Measurements from ENCODE around the gene UBE2Q2.

Gene UBE2Q2

DNA sequence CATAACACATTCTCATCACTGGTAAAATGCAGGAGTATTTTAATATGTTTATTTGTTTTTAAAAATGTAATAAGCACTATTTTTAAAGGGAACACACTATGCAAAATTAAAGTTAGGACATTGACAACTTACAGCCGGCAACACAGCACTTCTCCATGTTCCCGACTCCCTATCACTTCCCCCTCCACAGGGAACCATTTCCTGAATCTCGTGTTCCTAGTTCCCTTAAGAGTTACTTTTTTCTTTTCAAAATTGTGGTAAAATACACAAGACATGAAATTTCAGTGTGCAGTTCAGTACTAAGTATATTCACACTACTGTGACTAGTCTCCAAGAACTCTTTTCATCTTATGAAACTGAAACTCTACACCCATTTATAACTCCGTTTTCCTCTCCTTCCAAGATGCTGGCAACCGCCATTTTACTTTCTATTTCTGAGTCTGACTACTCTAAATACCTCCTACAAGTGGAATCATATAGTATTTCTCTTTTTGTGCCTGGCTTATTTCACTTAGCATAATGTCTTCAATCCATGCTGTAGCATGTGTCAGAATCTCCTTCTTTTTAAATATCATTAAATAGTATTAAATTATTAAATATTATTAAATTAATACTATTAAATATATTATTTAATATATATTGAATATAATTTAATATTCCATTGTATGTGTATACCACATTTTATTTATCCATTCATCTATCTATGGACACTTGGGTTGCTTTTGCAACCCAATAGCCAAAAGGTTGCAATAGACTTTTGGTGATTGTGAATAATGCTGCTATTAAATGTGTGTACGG lies 25.9 kb upstream of the UBE2Q2 start:
- H3K4me1 Mint-ChIP-seq, result no peaks in the 10 kb centered on the region
- no peaks in the 10 kb centered on the region for H3K36me3 Mint-ChIP-seq
- H3K4me3 Mint-ChIP-seq, result no peak overlapping the region
- H3K27me3 Mint-ChIP-seq, result no peaks in the 10 kb centered on the region
- no peaks in the 10 kb centered on the region for H3K9me3 Mint-ChIP-seq
- ATAC-seq, result no peak
- no peak overlapping the region for H3K27ac Mint-ChIP-seq

DNA sequence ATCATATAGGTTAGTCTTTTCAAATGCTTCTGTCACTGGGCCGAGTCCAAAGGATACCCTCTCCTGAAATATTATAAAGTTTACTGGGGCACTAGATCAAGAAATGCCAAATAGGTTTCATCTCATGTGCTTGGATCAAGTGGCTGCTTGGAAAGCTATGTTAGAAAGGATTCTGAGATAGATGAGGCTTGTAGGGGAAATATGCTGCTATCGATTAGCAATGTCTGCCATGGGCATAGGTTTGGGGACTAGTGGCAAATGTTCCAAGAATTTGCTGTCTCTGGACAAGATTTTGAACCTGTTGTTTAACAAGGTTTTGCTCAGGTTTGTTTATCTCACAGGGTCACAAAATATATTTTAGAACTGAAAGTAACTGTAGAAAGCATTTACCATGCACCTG lies 23.0 kb upstream of the UBE2Q2 start:
- Mint-ChIP-seq H3K27me3 (no peaks in the 10 kb centered on the region), H3K9me3 (no peaks in the 10 kb centered on the region), H3K27ac (no peak overlapping the region), H3K36me3 (no peaks in the 10 kb centered on the region), H3K4me3 (no peak overlapping the region), H3K4me1 (no peaks in the 10 kb centered on the region)
- ATAC-seq, result no peak

- no peak overlapping the region for H3K4me3 Mint-ChIP-seq
- H3K27me3 Mint-ChIP-seq, result peaks cover 6% of the 10 kb centered on the region
- no peaks in the 10 kb centered on the region for H3K9me3 Mint-ChIP-seq
- no peaks in the 10 kb centered on the region for H3K36me3 Mint-ChIP-seq
- H3K4me1 Mint-ChIP-seq, result no peaks in the 10 kb centered on the region
- ATAC-seq, result no peak
- H3K27ac Mint-ChIP-seq, result no peak overlapping the region
Measured at GRCh38 chr15:75821786-75822345, 21.4 kb upstream of the UBE2Q2 start.

DNA sequence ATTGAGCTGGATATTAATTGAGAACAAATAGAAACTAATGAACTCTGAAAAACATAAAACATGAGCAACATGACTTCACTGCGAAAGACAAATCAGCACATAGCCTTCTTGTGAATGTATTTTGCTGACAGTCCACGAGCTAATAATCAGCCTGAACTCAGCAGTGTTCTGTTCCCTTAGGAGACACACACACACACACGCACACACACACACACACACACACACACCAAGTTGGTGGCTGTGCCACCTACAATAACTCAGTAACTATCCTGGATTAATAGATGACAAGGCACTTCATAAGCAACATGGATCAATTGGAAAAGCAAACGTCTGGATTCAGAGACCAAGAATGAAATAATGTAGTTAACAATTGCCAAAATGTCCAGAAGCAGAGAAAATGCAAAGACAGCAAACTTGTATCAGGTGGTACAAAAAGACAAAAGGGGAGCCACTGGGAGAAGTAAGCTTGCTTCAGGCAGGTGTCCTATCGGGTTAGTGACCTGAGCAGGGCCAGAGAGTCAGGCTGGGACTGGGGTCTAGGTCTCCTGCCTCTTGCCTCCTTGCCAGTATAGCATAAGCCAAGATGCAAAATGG lies 20.5 kb upstream of the UBE2Q2 start:
- peaks cover 8% of the 10 kb centered on the region for H3K27me3 Mint-ChIP-seq
- no peaks in the 10 kb centered on the region for H3K4me1 Mint-ChIP-seq
- H3K9me3 Mint-ChIP-seq, result no peaks in the 10 kb centered on the region
- H3K36me3 Mint-ChIP-seq, result no peaks in the 10 kb centered on the region
- no peak overlapping the region for H3K27ac Mint-ChIP-seq
- no peak for ATAC-seq
- H3K4me3 Mint-ChIP-seq, result no peak overlapping the region

- H3K27me3 Mint-ChIP-seq, result peaks cover 8% of the 10 kb centered on the region
- no peaks in the 10 kb centered on the region for H3K4me1 Mint-ChIP-seq
- ATAC-seq, result no peak
- H3K9me3 Mint-ChIP-seq, result no peaks in the 10 kb centered on the region
- H3K27ac Mint-ChIP-seq, result no peak overlapping the region
- H3K36me3 Mint-ChIP-seq, result no peaks in the 10 kb centered on the region
- no peak overlapping the region for H3K4me3 Mint-ChIP-seq
Measured at GRCh38 chr15:75823860-75824613, 19.2 kb upstream of the UBE2Q2 start.

- Mint-ChIP-seq H3K9me3 (no peaks in the 10 kb centered on the region), H3K4me3 (no peak overlapping the region), H3K4me1 (no peaks in the 10 kb centered on the region), H3K27me3 (peaks cover 8% of the 10 kb centered on the region), H3K36me3 (no peaks in the 10 kb centered on the region), H3K27ac (no peak overlapping the region)
- ATAC-seq, result no peak
Measured at GRCh38 chr15:75827691-75828090, 15.6 kb upstream of the UBE2Q2 start.

GRCh38 chr15:75828429-75828828 lies 14.8 kb upstream of the UBE2Q2 start:
- no peaks in the 10 kb centered on the region for H3K36me3 Mint-ChIP-seq
- H3K4me1 Mint-ChIP-seq, result no peaks in the 10 kb centered on the region
- H3K27ac Mint-ChIP-seq, result no peak overlapping the region
- H3K4me3 Mint-ChIP-seq, result no peak overlapping the region
- H3K9me3 Mint-ChIP-seq, result no peaks in the 10 kb centered on the region
- H3K27me3 Mint-ChIP-seq, result peaks cover 8% of the 10 kb centered on the region
- ATAC-seq, result no peak

- no peak for ATAC-seq
- Mint-ChIP-seq H3K36me3 (no peaks in the 10 kb centered on the region), H3K27ac (no peak overlapping the region), H3K4me3 (no peak overlapping the region), H3K4me1 (no peaks in the 10 kb centered on the region), H3K9me3 (no peaks in the 10 kb centered on the region), H3K27me3 (peaks cover 8% of the 10 kb centered on the region)
Measured at GRCh38 chr15:75830910-75831805, 12.1 kb upstream of the UBE2Q2 start.

- no peaks in the 10 kb centered on the region for H3K9me3 Mint-ChIP-seq
Measured at GRCh38 chr15:75831806-75832102, 11.5 kb upstream of the UBE2Q2 start.

GRCh38 chr15:75832114-75832513 lies 11.1 kb upstream of the UBE2Q2 start:
- no peaks in the 10 kb centered on the region for H3K36me3 Mint-ChIP-seq
- no peak overlapping the region for H3K4me3 Mint-ChIP-seq
- peaks cover under 1% of the 10 kb centered on the region for H3K27me3 Mint-ChIP-seq
- H3K9me3 Mint-ChIP-seq, result no peaks in the 10 kb centered on the region
- no peaks in the 10 kb centered on the region for H3K4me1 Mint-ChIP-seq
- ATAC-seq, result no peak
- H3K27ac Mint-ChIP-seq, result no peak overlapping the region

More at GRCh38 chr15:75831806-75832102, 11.5 kb upstream of the UBE2Q2 start:
- ATAC-seq, result no peak
- Mint-ChIP-seq H3K27me3 (peaks cover 4% of the 10 kb centered on the region), H3K4me3 (no peak overlapping the region), H3K36me3 (no peaks in the 10 kb centered on the region), H3K4me1 (no peaks in the 10 kb centered on the region), H3K27ac (no peak overlapping the region)

- no peak overlapping the region for H3K27ac Mint-ChIP-seq
- no peak for ATAC-seq
- no peak overlapping the region for H3K4me3 Mint-ChIP-seq
- no peaks in the 10 kb centered on the region for H3K36me3 Mint-ChIP-seq
- no peaks in the 10 kb centered on the region for H3K9me3 Mint-ChIP-seq
- no peaks in the 10 kb centered on the region for H3K4me1 Mint-ChIP-seq
- no peaks in the 10 kb centered on the region for H3K27me3 Mint-ChIP-seq
Measured at GRCh38 chr15:75834021-75834420, 9.2 kb upstream of the UBE2Q2 start.

DNA sequence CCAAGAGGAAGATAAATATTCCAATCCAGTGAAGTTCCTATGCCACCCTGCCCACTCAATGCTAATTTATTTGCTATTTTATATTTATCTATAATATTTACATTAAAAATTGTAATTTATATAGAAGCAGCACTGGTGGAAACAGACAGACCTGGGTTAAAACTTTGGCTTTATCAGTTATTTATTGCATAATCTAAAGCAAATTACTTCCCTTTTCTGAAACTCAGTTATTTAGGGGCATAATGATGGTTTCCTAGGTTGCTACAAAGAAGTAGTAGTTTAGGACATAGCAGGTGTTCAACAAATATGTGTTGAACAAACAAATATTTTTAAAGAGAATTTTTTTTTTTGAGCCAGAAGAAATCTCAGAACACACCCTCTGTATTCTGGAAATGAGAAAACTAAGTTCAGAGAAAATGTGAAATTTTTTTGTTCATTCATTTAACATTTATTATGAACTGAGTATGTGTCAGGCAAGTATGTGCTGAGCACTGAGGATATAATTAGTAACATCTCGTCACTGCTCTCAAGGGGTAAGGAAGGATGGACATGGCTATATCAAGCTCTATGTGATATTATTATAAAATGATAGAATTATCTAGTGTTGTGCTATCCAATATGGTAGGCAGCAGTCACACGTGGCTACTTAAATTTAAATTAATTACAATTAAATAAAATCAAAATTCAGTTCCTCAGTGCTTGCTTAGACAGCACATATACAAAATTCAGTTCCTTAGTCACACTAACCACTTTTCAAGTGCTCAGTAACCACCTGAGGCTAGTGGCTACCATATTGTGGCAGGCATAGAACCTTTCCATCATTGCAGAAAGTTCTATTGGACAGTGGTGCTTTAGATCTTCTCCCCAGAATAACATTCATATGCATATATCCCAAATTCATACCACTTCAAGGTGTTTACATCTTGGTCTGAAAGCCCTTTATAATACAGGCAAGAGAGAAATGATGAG lies 7.0 kb upstream of the UBE2Q2 start:
- Mint-ChIP-seq H3K36me3 (no peaks in the 10 kb centered on the region), H3K27me3 (no peaks in the 10 kb centered on the region), H3K4me3 (no peak overlapping the region), H3K27ac (no peak overlapping the region), H3K4me1 (no peaks in the 10 kb centered on the region), H3K9me3 (no peaks in the 10 kb centered on the region)
- ATAC-seq, result no peak

DNA sequence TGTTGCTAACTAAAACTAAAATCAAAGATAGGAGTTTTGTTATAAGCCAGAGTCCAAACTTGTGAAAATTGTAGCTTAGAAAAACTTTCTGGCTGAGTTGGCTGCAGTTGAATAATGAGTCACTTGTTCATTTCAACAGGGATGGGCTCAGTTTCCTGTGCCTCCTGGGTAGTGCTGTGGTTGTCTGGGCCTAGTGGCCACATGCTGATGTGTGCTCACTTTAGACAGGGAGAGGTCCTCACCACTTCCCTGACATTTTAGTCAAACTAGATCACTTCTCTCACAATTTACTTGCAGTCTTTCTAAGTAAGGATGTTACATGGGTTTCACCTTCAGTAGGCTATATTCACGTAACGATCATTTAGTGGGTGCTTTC lies 6.3 kb upstream of the UBE2Q2 start:
- Mint-ChIP-seq H3K9me3 (no peaks in the 10 kb centered on the region), H3K36me3 (no peaks in the 10 kb centered on the region), H3K4me3 (no peak overlapping the region), H3K4me1 (no peaks in the 10 kb centered on the region), H3K27me3 (no peaks in the 10 kb centered on the region), H3K27ac (no peak overlapping the region)
- peak; percentile 74 for ATAC-seq

DNA sequence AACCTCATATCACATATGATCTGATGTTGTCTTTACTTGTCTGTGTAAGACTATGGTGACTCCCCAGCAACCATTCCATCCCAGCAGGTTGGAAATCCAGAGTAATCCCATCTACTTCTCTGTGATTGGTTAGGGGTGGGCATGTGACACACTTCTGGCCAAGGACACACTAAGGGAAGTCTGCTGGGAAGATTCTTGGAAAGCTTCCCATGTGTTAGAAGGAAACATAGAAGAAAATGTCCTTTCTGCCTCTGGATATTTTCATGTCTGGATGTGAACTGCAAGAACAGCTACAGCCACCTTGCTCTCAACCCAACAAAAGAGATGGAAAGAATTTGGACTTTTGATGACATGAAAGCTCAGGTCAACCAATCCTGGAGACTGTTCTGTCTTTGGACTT lies 2.6 kb upstream of the UBE2Q2 start:
- H3K4me1 Mint-ChIP-seq, result peaks cover 16% of the 10 kb centered on the region
- H3K9me3 Mint-ChIP-seq, result no peaks in the 10 kb centered on the region
- H3K27me3 Mint-ChIP-seq, result no peaks in the 10 kb centered on the region
- H3K4me3 Mint-ChIP-seq, result no peak overlapping the region
- ATAC-seq, result no peak
- no peak overlapping the region for H3K27ac Mint-ChIP-seq
- H3K36me3 Mint-ChIP-seq, result no peaks in the 10 kb centered on the region
